SW480 (cell line): ENCODE data around the gene CD300LF.
A peak's percentile ranks its signal among the peaks of the same experiment; 100 is the strongest.

Experiments
- DNase-seq: peaks from one replicate; pipeline ENCODE4 v3.0.0-alpha.2; 2016; ENCODE audit warnings: low spot score

CD300LF gene

DNA sequence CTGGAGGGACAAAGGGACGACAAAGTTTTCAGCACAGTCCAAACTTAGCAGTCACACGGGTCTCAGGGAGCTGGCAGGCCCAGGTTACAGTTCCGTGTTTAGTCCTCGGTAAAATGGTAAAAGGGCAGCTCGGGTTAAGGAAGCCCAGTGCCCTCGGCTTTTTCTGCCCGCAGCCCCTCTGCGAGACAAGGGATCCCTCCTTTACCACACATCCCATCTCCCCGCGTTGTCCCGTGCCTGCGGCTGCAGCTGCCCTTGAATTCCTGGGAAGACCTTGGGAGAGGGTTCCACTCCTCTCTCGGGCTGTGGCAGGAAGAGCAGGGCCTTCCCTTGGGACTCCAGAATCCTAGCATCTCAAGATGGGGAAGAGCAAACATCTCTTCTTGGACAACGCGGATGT is 17.1 kb upstream of the CD300LF start:
- DNase-seq = no peak

GRCh38 chr17:74729368-74729767 is 16.6 kb upstream of the CD300LF start:
- no peak for DNase-seq

DNA sequence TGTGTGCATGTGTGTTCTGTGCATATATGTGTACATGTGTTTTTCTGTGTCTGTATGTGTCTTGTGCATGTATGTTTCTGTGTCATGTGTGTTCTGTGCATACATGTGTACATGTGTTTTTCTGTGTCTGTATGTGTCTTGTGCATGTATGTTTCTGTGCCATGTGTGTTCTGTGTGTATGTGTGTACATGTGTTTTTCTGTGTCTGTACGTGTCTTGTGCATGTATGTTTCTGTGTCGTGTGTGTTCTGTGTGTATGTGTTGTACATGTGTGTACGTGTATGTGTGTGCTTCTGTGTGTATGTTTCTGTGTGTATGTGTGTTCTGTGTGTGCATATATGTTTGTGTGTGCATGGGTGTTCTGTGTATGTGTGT is 16.0 kb upstream of the CD300LF start:
- no peak for DNase-seq

DNA sequence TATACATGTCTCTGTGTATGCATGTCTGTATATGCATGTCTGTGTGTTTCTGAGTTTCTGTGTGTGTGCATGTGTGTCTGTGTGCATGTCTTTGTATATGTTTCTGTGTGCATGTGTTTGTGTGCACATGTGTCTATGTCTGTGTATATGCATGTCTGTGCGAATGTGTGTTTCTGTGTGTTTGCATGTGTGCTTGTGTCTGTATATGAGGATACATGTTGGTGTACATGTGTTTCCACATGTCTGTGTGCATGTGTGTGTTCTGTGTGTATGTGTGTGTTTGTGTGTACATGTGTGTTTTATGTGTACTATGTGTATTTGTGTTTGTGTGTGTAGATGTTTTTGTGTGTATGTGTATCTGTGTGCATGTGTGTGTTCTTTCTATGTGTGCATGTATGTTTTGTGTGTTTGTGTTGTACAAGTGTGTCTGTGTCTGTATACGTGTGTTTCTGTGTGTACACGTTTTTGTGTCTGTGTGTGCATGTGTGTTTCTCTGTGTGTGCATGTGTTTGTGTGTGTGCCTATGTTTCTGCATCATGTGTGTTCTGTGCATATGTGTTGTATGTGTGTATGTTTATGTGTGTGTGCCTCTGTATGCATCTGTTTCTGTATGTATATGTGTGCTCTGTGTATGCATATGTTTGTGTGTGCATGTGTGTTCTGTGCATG is 15.4 kb upstream of the CD300LF start:
- no peak for DNase-seq

- DNase-seq = no peak
Observed at GRCh38 chr17:74725111-74725510, 12.4 kb upstream of the CD300LF start.

- DNase-seq = no peak
Observed at GRCh38 chr17:74723891-74724290, 11.2 kb upstream of the CD300LF start.

- no peak for DNase-seq
Observed at GRCh38 chr17:74722782-74723181, 10.1 kb upstream of the CD300LF start.

DNA sequence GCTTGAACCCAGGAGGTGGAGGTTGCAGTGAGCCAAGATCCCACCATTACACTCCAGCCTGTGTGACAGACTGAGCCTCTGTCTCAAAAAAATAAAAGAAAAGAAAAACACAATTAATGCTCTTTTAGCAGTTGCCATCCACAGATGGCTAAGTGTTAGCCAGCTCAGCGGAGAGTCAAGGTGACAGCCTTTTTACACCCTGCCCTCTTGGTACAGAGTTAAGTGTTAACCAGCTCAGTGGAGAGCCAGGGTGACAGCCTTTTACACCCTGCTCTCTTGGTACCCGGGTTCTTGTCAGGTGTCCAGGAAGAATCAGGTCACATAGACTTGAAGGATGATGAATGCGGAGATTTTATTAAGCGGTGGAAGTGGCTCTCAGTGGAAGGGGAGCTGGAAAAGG is 7.8 kb upstream of the CD300LF start:
- no peak for DNase-seq

- peak; percentile 71 for DNase-seq
Observed at GRCh38 chr17:74715144-74715543, 2.4 kb upstream of the CD300LF start.

- DNase-seq = no peak
Observed at GRCh38 chr17:74713171-74713755, 540 bp upstream of the CD300LF start.

DNA sequence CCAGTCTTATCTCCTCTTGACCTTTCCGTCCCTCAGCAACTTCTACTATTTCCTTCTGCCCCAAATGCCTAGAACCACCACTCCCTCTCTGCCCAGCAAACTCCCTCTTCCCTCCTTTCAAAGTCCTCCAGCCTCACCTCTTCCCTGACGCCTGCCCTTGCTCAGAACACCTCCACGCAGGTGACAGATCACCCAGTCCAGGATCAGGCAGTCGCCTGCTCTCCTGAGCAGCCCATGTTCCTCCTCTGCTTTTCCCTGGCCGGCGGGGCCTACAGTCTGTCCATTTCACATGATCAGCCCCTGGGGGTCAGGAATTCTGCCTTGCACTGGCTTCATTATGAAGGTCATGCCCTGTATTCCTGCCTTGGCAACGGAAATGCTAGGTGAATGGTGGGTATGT is 422 bp downstream of the CD300LF start:
- no peak for DNase-seq

- no peak for DNase-seq
Observed at GRCh38 chr17:74711058-74711824, 1.5 kb downstream of the CD300LF start.

- DNase-seq = no peak
Observed at GRCh38 chr17:74704544-74704943, 8.2 kb downstream of the CD300LF start.

DNA sequence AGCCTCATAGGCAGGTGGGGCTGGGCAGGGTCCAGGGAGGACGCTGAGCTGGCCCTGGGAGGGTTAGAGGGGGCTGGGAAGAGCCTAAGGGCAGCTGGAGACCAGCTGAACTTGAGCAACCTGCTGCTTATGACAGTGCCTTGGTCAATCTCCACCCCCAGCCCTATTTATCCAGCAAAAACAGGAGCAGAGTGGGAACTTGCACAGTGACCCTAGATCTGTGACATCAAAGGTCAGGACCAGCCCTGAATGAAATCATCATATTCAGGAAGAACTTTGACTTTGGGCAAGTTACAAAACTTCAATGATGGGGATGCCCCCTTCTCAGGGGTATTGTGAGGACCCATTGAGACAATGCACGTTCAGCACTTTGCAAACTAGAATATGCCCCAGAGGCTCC is 9.4 kb downstream of the CD300LF start:
- no peak for DNase-seq

DNA sequence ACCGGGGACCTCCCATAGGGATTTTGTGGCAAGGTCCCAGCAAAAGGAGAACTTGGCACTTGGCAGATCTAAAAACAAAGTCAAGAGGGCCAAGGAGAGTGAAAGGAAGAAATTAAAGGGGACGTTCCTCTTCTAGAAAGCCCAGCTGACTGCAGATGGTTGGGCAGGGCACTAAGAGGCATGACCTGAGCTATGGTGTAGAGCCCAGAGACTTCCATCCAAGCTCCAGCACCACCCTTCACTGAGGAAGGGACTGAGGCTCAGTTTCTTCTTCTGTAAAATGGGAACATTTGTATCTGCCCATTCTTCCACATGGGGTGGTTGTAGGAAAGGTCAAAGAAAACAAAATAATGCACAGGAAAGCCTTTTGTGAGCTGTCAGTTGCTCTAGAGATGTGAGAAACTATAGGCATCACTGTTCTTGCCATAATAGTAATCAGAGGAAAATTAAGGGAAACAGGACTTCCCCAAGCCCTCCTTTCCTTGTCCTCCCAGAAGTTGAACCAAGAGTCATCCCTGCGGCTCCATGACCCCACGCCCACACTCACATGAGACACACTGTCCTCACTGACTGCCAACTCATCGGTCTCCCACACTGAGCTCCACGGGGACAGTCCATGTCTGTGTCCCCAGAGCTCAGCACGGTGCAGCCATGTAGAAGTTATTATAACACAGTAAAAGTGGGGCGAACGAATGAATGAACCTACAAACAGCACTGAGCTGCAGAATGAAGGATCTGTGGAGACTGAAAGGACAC is 10.4 kb downstream of the CD300LF start:
- DNase-seq = no peak

GRCh38 chr17:74699236-74699635 is 13.5 kb downstream of the CD300LF start:
- DNase-seq = no peak

- DNase-seq = no peak
Observed at GRCh38 chr17:74698069-74698468, 14.7 kb downstream of the CD300LF start.

- no peak for DNase-seq
Observed at GRCh38 chr17:74697515-74697914, 15.2 kb downstream of the CD300LF start.

DNA sequence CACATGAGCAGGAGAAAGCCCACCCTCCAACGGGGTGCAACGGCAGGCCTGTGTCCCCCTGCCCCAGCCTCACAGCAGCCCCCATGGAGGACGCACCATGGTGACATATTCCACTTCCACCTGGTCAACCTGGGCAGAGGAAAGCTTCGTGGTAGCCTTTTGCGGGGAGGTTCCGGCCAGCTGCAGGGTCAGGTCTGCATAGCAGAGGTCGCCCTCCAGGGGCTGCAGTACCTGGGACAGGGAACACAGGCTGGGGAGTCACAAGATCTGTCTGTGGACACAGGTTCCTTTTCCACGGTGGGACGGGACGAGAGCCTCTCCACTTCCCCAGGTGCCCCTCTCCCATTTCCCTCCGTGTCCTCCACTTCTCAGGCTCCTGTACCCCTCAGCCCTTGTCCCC is 17.1 kb downstream of the CD300LF start:
- no peak for DNase-seq

DNA sequence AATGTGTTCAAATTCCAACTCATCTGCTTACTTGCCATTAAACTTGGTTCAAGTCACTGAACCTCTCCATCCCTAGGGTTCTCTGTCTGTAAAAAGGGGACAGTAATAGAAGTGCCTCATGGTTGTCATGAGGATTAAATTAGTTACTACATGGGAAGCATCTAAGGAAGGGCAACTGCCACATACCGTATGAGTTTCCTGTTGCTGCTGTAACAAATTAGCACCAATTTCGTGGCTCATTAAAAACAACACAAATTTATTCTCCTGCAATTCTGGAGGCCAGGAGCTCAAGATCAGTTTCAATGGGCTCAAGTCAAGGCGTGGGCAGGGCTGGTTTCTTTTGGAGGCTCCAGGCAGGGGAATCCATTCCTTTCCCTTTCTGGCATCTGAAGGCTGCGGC is 18.6 kb downstream of the CD300LF start:
- DNase-seq = no peak

DNA sequence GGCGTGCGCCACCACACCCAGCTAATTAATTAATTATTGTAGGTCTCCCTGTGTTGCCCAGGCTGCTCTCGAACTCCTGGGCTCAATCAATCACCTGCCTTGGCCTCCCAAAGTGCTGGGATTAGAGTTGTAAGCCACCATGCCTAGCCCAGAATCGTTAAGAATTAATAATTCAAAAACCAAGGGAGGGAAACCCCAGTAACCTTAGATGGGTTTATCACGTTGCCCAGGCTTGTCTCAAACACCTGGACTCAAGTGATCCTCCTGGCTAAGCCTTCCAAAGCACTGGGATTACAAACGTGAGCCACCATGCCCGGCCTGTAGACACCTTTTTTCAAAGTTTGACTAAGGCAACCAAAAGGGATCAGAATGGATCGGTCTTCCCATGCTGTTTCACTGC is 21.6 kb downstream of the CD300LF start:
- no peak for DNase-seq

GRCh38 chr17:74690409-74690825 is 22.3 kb downstream of the CD300LF start:
- DNase-seq = no peak

GRCh38 chr17:74687886-74688285 is 24.8 kb downstream of the CD300LF start:
- no peak for DNase-seq
